SHP77 (cell line): Measurements from ENCODE around the gene KRTAP5-2.
A peak's percentile ranks its signal among the peaks of the same experiment; 100 is the strongest.

ENCODE experiments used
- DNase-seq, 2 experiments: peaks; one replicate each; lab custom pipeline; 2025; lab: John Stamatoyannopoulos, UW

KRTAP5-2 gene

GRCh38 chr11:1556278-1556902 lies 41.7 kb downstream of the KRTAP5-2 start:
- no peak for DNase-seq

- no peak for DNase-seq
These were observed 42.4 kb downstream of the KRTAP5-2 start for GRCh38 chr11:1555713-1556153.

DNA sequence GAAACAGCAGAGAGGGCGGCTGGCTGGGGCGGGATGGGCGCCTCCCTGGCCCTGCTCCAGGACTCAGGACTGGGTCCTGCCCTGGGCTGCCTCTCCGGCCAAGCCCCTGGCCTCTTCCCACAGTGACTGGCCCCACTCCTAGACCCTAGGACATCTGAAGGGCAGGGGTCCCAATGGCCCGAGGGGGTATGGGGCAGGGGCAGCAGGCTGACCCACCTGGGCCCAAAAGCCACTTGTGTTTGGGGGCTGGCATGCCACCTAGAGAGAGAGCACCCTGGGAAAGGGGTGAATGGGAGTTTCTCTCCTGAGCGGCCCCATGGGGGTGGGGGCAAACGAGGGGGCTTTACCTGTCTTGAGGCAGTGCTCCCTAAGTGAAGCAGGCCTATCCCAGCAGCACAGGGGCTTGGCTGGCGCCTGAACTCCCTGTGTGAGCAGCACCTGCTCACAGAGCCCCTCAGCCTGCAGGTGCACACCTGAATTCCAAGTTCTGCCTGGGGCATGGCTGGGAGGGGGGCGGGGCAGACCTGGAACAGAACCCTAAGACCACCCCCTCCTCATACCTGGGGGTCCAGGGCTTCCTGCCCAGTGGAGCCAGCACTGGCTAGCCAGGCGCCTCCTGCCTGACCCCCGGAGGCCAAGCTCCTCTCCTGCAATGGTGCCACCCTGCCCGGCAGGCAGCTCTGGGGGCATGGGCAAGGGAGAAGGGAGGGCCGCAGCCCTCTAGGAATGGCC lies 42.9 kb downstream of the KRTAP5-2 start:
- DNase-seq: no peak

DNA sequence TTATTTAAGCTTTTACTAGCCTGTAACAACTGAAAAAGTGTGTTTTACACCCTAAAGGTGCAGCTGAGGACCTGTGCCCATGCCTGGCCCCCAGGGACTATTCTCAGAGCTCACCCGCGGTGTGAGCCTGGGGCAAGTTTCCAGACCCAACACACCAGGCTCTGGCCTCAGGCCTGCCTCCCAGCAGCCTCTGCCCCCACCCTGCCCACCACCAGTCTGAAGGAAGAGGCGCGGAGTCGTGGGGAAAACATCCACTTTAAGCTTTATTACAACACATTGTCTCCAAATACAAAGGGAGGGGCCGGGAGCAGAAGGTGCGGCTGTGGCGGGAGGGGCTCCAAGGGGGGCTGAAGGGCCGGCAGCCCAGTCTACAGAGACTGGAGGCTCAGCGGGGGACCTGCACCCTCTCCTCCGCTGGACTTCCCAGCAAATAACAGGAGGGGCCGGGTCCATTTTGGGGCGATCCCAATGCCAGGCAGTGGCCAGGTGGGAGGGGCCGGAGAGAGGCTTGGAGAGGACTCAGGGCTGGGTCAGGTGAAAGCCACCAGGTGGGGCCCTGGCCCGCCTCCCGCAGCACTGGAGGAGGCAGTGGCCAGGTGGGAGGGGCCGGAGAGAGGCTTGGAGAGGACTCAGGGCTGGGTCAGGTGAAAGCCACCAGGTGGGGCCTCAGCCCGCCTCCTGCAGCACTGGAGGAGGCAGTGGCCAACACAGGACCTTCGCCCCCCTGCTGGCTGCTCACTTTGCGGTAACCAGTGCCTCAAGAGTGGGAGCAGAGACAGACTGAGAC lies 44.1 kb downstream of the KRTAP5-2 start:
- DNase-seq: no peak

DNA sequence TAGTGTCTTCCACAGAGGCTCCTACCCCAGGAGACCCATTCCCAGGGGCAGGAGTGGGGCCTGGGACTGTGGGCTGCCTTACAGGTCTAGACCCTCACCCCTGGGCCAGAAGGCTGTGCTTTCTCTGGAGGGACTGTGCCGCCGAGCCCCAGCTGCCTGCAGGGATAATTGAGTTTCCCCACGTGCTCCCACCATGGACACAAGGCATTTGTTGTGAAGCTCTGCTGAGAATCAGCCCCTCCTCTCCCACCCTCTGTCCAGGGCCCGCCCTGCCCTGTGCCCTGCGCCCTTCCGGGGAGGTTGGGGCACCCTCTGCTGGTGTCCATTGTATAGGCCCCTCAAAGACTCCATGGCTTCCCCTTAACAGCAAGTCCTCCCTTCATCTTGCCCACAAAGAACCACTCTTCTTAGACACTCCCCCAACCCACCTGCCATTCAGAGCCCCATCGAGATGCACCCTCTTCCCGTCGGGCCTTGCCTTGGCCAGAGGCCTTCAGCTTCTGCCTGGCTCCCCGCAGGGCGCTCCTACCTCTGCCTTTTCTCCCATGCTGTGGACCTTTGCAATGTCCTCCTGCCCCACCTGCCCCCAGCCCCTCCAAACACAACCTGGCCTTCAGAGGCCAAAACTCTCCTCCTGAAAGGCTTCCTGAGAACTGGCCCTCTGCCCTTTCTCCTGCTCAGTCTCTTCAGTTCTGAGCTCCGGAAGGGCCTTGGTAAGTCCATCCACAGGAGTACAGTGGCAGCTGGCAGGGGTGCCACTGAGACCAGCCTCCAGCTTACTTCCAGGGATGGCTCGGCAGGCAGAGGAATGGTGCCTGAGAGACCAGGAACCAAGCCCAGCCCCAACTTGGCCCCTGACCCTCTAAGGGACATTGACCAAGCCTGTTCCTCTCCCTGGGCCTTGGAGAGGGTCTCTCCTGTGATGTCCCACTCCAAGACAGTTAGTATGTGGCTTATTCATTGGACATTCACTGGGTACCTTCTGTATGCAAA lies 48.5 kb downstream of the KRTAP5-2 start:
- no peak for DNase-seq

- peak in 1 of 2 experiments; percentile 9 for DNase-seq
These were observed 49.6 kb downstream of the KRTAP5-2 start for GRCh38 chr11:1548221-1549070.

DNA sequence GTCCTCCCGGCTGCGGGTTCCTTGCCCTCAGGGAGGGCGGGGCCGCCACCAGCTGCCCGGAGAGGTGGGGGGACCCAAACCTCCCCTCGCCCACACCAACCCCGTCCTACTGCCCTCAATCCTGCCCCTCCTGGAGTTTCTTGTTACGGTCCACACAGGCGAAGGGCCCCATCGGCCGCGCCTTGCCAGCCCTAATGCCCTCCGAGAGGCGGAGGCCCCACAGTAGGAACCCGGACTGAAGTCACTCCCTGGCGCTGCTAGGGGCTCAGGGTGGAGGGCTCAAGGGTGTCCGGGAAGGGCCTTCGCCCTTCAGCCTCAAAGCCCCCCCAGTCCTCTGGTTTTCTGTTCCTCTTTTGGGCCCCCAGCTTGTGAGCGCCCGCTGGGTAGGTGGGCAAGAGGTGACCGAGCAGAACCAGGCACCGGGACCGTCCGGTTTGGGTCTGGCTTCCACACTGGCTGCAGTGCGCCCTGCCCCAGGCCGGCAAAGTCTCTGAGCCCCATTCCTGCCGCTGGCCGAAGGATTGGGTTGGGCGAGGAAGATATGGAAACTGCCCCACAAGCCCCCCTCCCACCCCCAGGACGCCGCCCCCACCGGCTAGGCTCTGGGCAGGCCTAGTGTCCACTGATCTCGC lies 50.5 kb downstream of the KRTAP5-2 start:
- DNase-seq: no peak
